Measurements from ENCODE around the gene RIMBP2. TPM values are rescaled to one million over a fixed set of nuclear protein-coding genes. Genes with fewer than 3 reads are reported as not detected.

The RIMBP2 gene
- total RNA-seq, 1 donor from 2014 or later = not detected

- intact Hi-C loops (cut with micrococcal nuclease) = no loop called here
Observed at GRCh38 chr12:130463818-130464670, 252.1 kb downstream of the RIMBP2 start.

GRCh38 chr12:130463275-130463658 is 252.8 kb downstream of the RIMBP2 start:
- intact Hi-C loops (cut with micrococcal nuclease) = no loop called here

GRCh38 chr12:130462558-130463274 is 253.4 kb downstream of the RIMBP2 start:
- intact Hi-C loops (cut with micrococcal nuclease) = no loop called here

GRCh38 chr12:130461839-130462557 is 254.1 kb downstream of the RIMBP2 start:
- intact Hi-C loops (cut with micrococcal nuclease) = no loop called here

GRCh38 chr12:130461447-130461815 is 254.7 kb downstream of the RIMBP2 start:
- intact Hi-C loops (cut with micrococcal nuclease) = no loop called here

- intact Hi-C loops (cut with micrococcal nuclease) = no loop called here
Observed at GRCh38 chr12:130460611-130461446, 255.3 kb downstream of the RIMBP2 start.

- intact Hi-C loops (cut with micrococcal nuclease) = no loop called here
Observed at GRCh38 chr12:130459916-130460315, 256.2 kb downstream of the RIMBP2 start.

GRCh38 chr12:130458341-130458740 is 257.8 kb downstream of the RIMBP2 start:
- intact Hi-C loops (cut with micrococcal nuclease) = no loop called here

- intact Hi-C loops (cut with micrococcal nuclease) = no loop called here
Observed at GRCh38 chr12:130457215-130457614, 258.9 kb downstream of the RIMBP2 start.

- intact Hi-C loops (cut with micrococcal nuclease) = no loop called here
Observed at GRCh38 chr12:130456375-130457199, 259.5 kb downstream of the RIMBP2 start.

- intact Hi-C loops (cut with micrococcal nuclease) = no loop called here
Observed at GRCh38 chr12:130455161-130455560, 260.9 kb downstream of the RIMBP2 start.

GRCh38 chr12:130454296-130454695 is 261.8 kb downstream of the RIMBP2 start:
- intact Hi-C loops (cut with micrococcal nuclease) = no loop called here

- intact Hi-C loops (cut with micrococcal nuclease) = no loop called here
Observed at GRCh38 chr12:130452546-130452945, 263.6 kb downstream of the RIMBP2 start.

- intact Hi-C loops (cut with micrococcal nuclease) = no loop called here
Observed at GRCh38 chr12:130451001-130451930, 264.8 kb downstream of the RIMBP2 start.

GRCh38 chr12:130449291-130449690 is 266.8 kb downstream of the RIMBP2 start:
- intact Hi-C loops (cut with micrococcal nuclease) = no loop called here

- intact Hi-C loops (cut with micrococcal nuclease) = no loop called here
Observed at GRCh38 chr12:130448044-130448821, 267.9 kb downstream of the RIMBP2 start.

GRCh38 chr12:130447655-130447965 is 268.5 kb downstream of the RIMBP2 start:
- intact Hi-C loops (cut with micrococcal nuclease) = no loop called here

GRCh38 chr12:130446846-130447654 is 269.0 kb downstream of the RIMBP2 start:
- intact Hi-C loops (cut with micrococcal nuclease) = no loop called here
